SK-N-SH (cell line): Measurements from ENCODE around the gene CMBL.

Experiments used
- CTCF ChIP-seq: fragments of 200-600 bp; sonication (generic); IDR thresholded peaks from 2 replicates; pipeline ENCODE4 v1.6.1; 2017; ENCODE audit warnings: antibody characterized with exemption, mild to moderate bottlenecking, moderate library complexity
- MXI1 ChIP-seq: IDR thresholded peaks from 2 replicates; pipeline ENCODE4 v1.6.1; 2012; ENCODE audit warnings: mild to moderate bottlenecking, low read depth, low read length, improper control_type of control experiment
- POLR2AphosphoS5 ChIP-seq: IDR thresholded peaks from 2 replicates; pipeline ENCODE4 v1.6.1; 2012; ENCODE audit warnings: low read depth, low read length

DNA sequence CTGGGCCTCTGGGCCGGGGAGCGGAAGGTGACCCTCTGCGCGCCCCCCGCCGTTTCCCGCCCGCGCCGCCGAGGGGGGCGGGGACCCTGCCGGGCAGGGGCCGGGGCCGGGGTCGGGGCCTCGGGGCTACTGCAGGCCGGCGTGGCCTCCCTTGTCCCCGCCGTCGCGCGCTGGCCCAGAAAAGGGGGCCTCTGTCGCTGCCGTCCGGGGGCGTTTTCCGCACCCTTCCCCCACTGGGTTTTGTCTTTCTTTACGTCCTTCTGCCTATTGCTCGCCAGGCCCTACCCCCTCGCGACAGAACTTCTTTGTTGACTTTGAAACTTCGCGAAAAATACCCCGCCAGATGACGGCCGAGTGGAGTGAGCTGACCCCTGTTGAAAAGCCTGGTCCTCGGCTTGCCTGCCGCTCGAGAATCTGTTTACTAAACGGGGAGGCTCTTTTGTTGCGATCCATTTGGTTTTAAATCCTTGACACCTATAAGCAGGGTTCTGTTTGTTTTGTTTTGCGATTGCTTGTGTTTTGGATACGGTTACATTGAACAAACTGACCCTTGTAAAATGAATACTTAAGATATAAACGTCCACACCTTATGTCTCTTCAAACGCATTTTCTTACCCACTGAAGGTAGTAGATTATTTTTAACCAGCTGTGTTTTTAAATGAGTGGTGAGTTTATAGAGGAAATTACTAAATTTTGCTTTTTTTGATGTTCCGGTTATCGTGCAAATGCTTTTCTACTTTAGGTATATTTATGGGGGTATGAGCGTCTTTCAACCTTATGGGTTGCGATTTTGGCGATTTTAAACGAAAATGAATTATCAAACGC, 46.6 kb upstream of the CMBL start:
- TF ChIP-seq CTCF: no peak
- TF ChIP-seq MXI1: peak; percentile 4; the same call in 1 of the 2 replicates
- no peak for TF ChIP-seq POLR2AphosphoS5
